HG02981 (cell line): Measurements from ENCODE around the gene LRRK1.
A peak's percentile ranks its signal among the peaks of the same experiment; 100 is the strongest.

Experiments
- ATAC-seq: cut with Tn5 transposase; IDR thresholded peaks from one replicate; pipeline ENCODE4 v1.9.1; 2021; ENCODE audit warnings: mild to moderate bottlenecking, moderate library complexity; ENCODE audit not compliant: unreplicated experiment

The LRRK1 gene

GRCh38 chr15:100931143-100931890, 12.2 kb downstream of the LRRK1 start:
- no peak for ATAC-seq

GRCh38 chr15:100932676-100933348, 13.7 kb downstream of the LRRK1 start:
- ATAC-seq, result no peak

GRCh38 chr15:100934166-100934565, 15.0 kb downstream of the LRRK1 start:
- ATAC-seq, result no peak

GRCh38 chr15:100934726-100935125, 15.6 kb downstream of the LRRK1 start:
- no peak for ATAC-seq

GRCh38 chr15:100937171-100937570, 18.0 kb downstream of the LRRK1 start:
- ATAC-seq, result no peak

GRCh38 chr15:100939791-100940190, 20.6 kb downstream of the LRRK1 start:
- ATAC-seq, result no peak

- peak; percentile 90 for ATAC-seq
Measured at GRCh38 chr15:100940767-100941379, 21.7 kb downstream of the LRRK1 start.

- ATAC-seq, result peak; percentile 56
Measured at GRCh38 chr15:100941536-100941935, 22.4 kb downstream of the LRRK1 start.

- no peak for ATAC-seq
Measured at GRCh38 chr15:100942656-100943425, 23.7 kb downstream of the LRRK1 start.

GRCh38 chr15:100944244-100944895, 25.2 kb downstream of the LRRK1 start:
- ATAC-seq, result no peak

- ATAC-seq, result no peak
Measured at GRCh38 chr15:100944986-100945385, 25.8 kb downstream of the LRRK1 start.

GRCh38 chr15:100947760-100948429, 28.7 kb downstream of the LRRK1 start:
- no peak for ATAC-seq

GRCh38 chr15:100948430-100948762, 29.2 kb downstream of the LRRK1 start:
- ATAC-seq, result no peak

- ATAC-seq, result no peak
Measured at GRCh38 chr15:100949691-100950090, 30.5 kb downstream of the LRRK1 start.

- ATAC-seq, result no peak
Measured at GRCh38 chr15:100951965-100952364, 32.8 kb downstream of the LRRK1 start.

GRCh38 chr15:100952566-100952965, 33.4 kb downstream of the LRRK1 start:
- ATAC-seq, result no peak

- ATAC-seq, result no peak
Measured at GRCh38 chr15:100958326-100959065, 39.3 kb downstream of the LRRK1 start.

- no peak for ATAC-seq
Measured at GRCh38 chr15:100959066-100960050, 40.2 kb downstream of the LRRK1 start.
